Activated naive CD4-positive, alpha-beta T cell (primary cell): Measurements from ENCODE around the gene INSC.
A peak's percentile ranks its signal among the peaks of the same experiment; 100 is the strongest.

ENCODE experiments used
- DNase-seq, 4 experiments: peaks; one replicate each; lab custom pipeline; 2025; lab: John Stamatoyannopoulos, UW

INSC gene

GRCh38 chr11:15185021-15185420 is 70.3 kb downstream of the INSC start:
- DNase-seq = no peak

GRCh38 chr11:15186146-15186545 is 71.4 kb downstream of the INSC start:
- DNase-seq = no peak

GRCh38 chr11:15189189-15189588 is 74.5 kb downstream of the INSC start:
- DNase-seq = no peak

- no peak for DNase-seq
Measured at GRCh38 chr11:15189641-15190365, 75.1 kb downstream of the INSC start.

GRCh38 chr11:15190611-15191010 is 75.9 kb downstream of the INSC start:
- DNase-seq = no peak

- DNase-seq = no peak
Measured at GRCh38 chr11:15192005-15192556, 77.4 kb downstream of the INSC start.

GRCh38 chr11:15194671-15195415 is 80.1 kb downstream of the INSC start:
- no peak for DNase-seq

GRCh38 chr11:15195454-15196200 is 80.9 kb downstream of the INSC start:
- DNase-seq = no peak

GRCh38 chr11:15196704-15197103 is 82.0 kb downstream of the INSC start:
- no peak for DNase-seq

GRCh38 chr11:15197696-15198095 is 83.0 kb downstream of the INSC start:
- DNase-seq = no peak

GRCh38 chr11:15198284-15198683 is 83.6 kb downstream of the INSC start:
- no peak for DNase-seq

- DNase-seq = no peak
Measured at GRCh38 chr11:15199693-15200092, 85.0 kb downstream of the INSC start.

GRCh38 chr11:15200696-15201095 is 86.0 kb downstream of the INSC start:
- no peak for DNase-seq

- DNase-seq = no peak
Measured at GRCh38 chr11:15201586-15201985, 86.9 kb downstream of the INSC start.

- DNase-seq = no peak
Measured at GRCh38 chr11:15202626-15203025, 87.9 kb downstream of the INSC start.

GRCh38 chr11:15204711-15205110 is 90.0 kb downstream of the INSC start:
- no peak for DNase-seq

- DNase-seq = no peak
Measured at GRCh38 chr11:15206791-15207190, 92.1 kb downstream of the INSC start.

- peak; percentile 40 to 60 (median 50) for DNase-seq
Measured at GRCh38 chr11:15208378-15209222, 93.9 kb downstream of the INSC start.

- no peak for DNase-seq
Measured at GRCh38 chr11:15212876-15213275, 98.2 kb downstream of the INSC start.

GRCh38 chr11:15213471-15214231 is 98.9 kb downstream of the INSC start:
- DNase-seq = no peak

- DNase-seq = no peak
Measured at GRCh38 chr11:15215005-15215404, 100.3 kb downstream of the INSC start.
